CD4-positive, alpha-beta T cell treated with Interleukin-12 subunit alpha and Interleukin-12 subunit beta, for 1 hour (primary cell): Measurements from ENCODE around the gene ARHGAP26.

ENCODE experiments used
- DNase-seq: peaks from one replicate; pipeline ENCODE4 v3.0.0-alpha.2; 2020

Gene ARHGAP26

GRCh38 chr5:143054480-143054941 is 284.3 kb downstream of the ARHGAP26 start:
- peak; percentile 29 for DNase-seq

GRCh38 chr5:143055596-143056338 is 285.6 kb downstream of the ARHGAP26 start:
- DNase-seq: no peak

- DNase-seq: no peak
Measured at GRCh38 chr5:143056339-143056704, 286.1 kb downstream of the ARHGAP26 start.

- no peak for DNase-seq
Measured at GRCh38 chr5:143056792-143057579, 286.8 kb downstream of the ARHGAP26 start.

GRCh38 chr5:143057580-143057999 is 287.4 kb downstream of the ARHGAP26 start:
- DNase-seq: no peak

- DNase-seq: no peak
Measured at GRCh38 chr5:143059355-143059754, 289.2 kb downstream of the ARHGAP26 start.

GRCh38 chr5:143059976-143060765 is 290.0 kb downstream of the ARHGAP26 start:
- DNase-seq: no peak

- no peak for DNase-seq
Measured at GRCh38 chr5:143061161-143061945, 291.2 kb downstream of the ARHGAP26 start.

- DNase-seq: no peak
Measured at GRCh38 chr5:143062379-143062778, 292.2 kb downstream of the ARHGAP26 start.

- DNase-seq: no peak
Measured at GRCh38 chr5:143063175-143063970, 293.2 kb downstream of the ARHGAP26 start.

GRCh38 chr5:143064218-143064641 is 294.1 kb downstream of the ARHGAP26 start:
- no peak for DNase-seq

- no peak for DNase-seq
Measured at GRCh38 chr5:143064676-143065075, 294.5 kb downstream of the ARHGAP26 start.

- no peak for DNase-seq
Measured at GRCh38 chr5:143065185-143065965, 295.2 kb downstream of the ARHGAP26 start.

- DNase-seq: no peak
Measured at GRCh38 chr5:143065996-143066522, 295.9 kb downstream of the ARHGAP26 start.

- no peak for DNase-seq
Measured at GRCh38 chr5:143066556-143067281, 296.5 kb downstream of the ARHGAP26 start.

- no peak for DNase-seq
Measured at GRCh38 chr5:143068712-143069111, 298.5 kb downstream of the ARHGAP26 start.

GRCh38 chr5:143071927-143072326 is 301.8 kb downstream of the ARHGAP26 start:
- DNase-seq: no peak

GRCh38 chr5:143072734-143073133 is 302.6 kb downstream of the ARHGAP26 start:
- DNase-seq: no peak

- DNase-seq: no peak
Measured at GRCh38 chr5:143073766-143074165, 303.6 kb downstream of the ARHGAP26 start.
